HepG2 (cell line): ENCODE measurements around the gene LIPT2. TPM values are rescaled to one million over a fixed set of nuclear protein-coding genes. Genes with fewer than 3 reads are reported as not detected.

Source experiments
- ATAC-seq: fragments of 200-7000 bp; cut with Tn5 transposase; 3 replicates; pipeline ENCODE4 v1.9.1; 2020; ENCODE audit warnings: mild to moderate bottlenecking, moderate library complexity
- BruUV-seq: library from RNA; stranded (reverse); fragments of 400-500 nt; replicated peaks from 2 replicates; lab custom pipeline; 2021; lab: Mats Ljungman, UMichigan
- CTCF ChIA-PET: fragments of 300-600 bp; formaldehyde crosslinking; extraction: SDS; loops from one replicate; lab custom pipeline; 2021; ENCODE audit warnings: low total read pairs, inconsistent platforms, low intra/inter-chr PET ratio; lab: Yijun Ruan, JAX
- POLR2A ChIA-PET: fragments of 350-600 bp; sonication (Branson Sonifier 250); formaldehyde crosslinking; loops from one replicate; lab custom pipeline; 2020; ENCODE audit warnings: antibody characterized with exemption, inconsistent platforms; lab: Yijun Ruan, JAX
- DNase-seq: peaks from one replicate; pipeline ENCODE4 v3.0.0-alpha.2; 2015; ENCODE audit warnings: low spot score
- FAIRE-seq: peaks from 3 replicates; lab custom pipeline; 2011; peaks lifted over from hg19 to GRCh38; lab: Jason Lieb, UNC
- H2AFZ ChIP-seq: one replicate; pipeline ENCODE4 v1.6.1; 2011; ENCODE audit warnings: low read length, inconsistent platforms
- H3K27ac ChIP-seq: fragments of 300-600 bp; 3 replicates; pipeline ENCODE4 v1.8.0; 2011; ENCODE audit warnings: mixed run types, mild to moderate bottlenecking, mixed read lengths, low read length, inconsistent platforms; ENCODE audit not compliant: insufficient read depth; ENCODE audit errors: extremely low read length
- H3K27me3 ChIP-seq, 2 experiments: fragments of 200-600 bp in 1 of 2; 2 replicates in 1 of 2; 3 replicates in 1 of 2; pipeline versions ENCODE4 v1.6.0 to v1.8.0; 2011; ENCODE audit warnings: low read length in 2 of 2, mild to moderate bottlenecking in 2 of 2, moderate library complexity in 2 of 2, inconsistent platforms in 1 of 2; ENCODE audit not compliant: insufficient read depth in 2 of 2, control insufficient read depth in 1 of 2
- H3K36me3 ChIP-seq, 2 experiments: fragments of 200-600 bp in 1 of 2; replicated peaks in 1 of 2; 2 replicates in 1 of 2; 3 replicates in 1 of 2; pipeline versions ENCODE4 v1.5.1 to v1.8.0; 2011; ENCODE audit warnings: low read length in 2 of 2, inconsistent platforms in 1 of 2; ENCODE audit not compliant: insufficient read depth in 2 of 2, control insufficient read depth in 1 of 2
- H3K4me1 ChIP-seq: 2 replicates; pipeline ENCODE4 v1.5.1; 2012; ENCODE audit warnings: low read length, inconsistent platforms; ENCODE audit not compliant: insufficient read depth
- H3K4me2 ChIP-seq: 2 replicates; pipeline ENCODE4 v1.6.0; 2011; ENCODE audit warnings: low read depth, low read length, inconsistent platforms
- H3K4me3 ChIP-seq, 3 experiments: fragments of 200-600 bp in 1 of 3; sonication (generic), shearing (Covaris generic) in 1 of 3; replicated peaks in 1 of 3; 2 replicates each; pipeline ENCODE4 v1.5.1; 2011 to 2016; ENCODE audit warnings: low read length in 3 of 3, inconsistent platforms in 2 of 3, low read depth in 2 of 3, mild to moderate bottlenecking in 2 of 3, control low read depth in 1 of 3, mixed read lengths in 1 of 3; ENCODE audit not compliant: insufficient read depth in 1 of 3
- H3K79me2 ChIP-seq: one replicate; pipeline ENCODE4 v1.6.1; 2011; ENCODE audit warnings: low read length, inconsistent platforms; ENCODE audit not compliant: insufficient read depth
- H3K9ac ChIP-seq: 2 replicates; pipeline ENCODE4 v1.6.0; 2011; ENCODE audit warnings: mild to moderate bottlenecking, low read depth, low read length, inconsistent platforms; ENCODE audit not compliant: insufficient read depth
- H3K9me3 ChIP-seq: 2 replicates; pipeline ENCODE4 v1.5.1; 2012; ENCODE audit warnings: mild to moderate bottlenecking, low read length
- H4K20me1 ChIP-seq: 2 replicates; pipeline ENCODE4 v1.6.0; 2011; ENCODE audit warnings: inconsistent platforms, mild to moderate bottlenecking, low read length, moderate library complexity; ENCODE audit not compliant: insufficient read depth
- MEF2D ChIP-seq: sonication (generic); formaldehyde crosslinking; IDR thresholded peaks from 2 replicates; pipeline ENCODE4 v1.5.1; 2020; ENCODE audit warnings: mild to moderate bottlenecking, missing genetic modification reagents
- SMC3 ChIP-seq: IDR thresholded peaks from 2 replicates; pipeline ENCODE4 v1.6.1; 2011; ENCODE audit warnings: low read length, improper control_type of control experiment
- STAG1 ChIP-seq: sonication (generic); formaldehyde crosslinking; IDR thresholded peaks from 2 replicates; pipeline ENCODE4 v1.4.0; 2020; ENCODE audit warnings: missing genetic modification reagents
- ZNF335 ChIP-seq: sonication (generic); formaldehyde crosslinking; IDR thresholded peaks from 2 replicates; pipeline ENCODE4 v1.4.0; 2020; ENCODE audit warnings: missing genetic modification reagents
- ZNF629 ChIP-seq: sonication (generic); formaldehyde crosslinking; conservative IDR thresholded peaks from 2 replicates; pipeline ENCODE4 v1.5.0; 2020; ENCODE audit warnings: missing genetic modification reagents
- WGBS: methylation state at CpG from one replicate; pipeline ENCODE4 v1.1.6; 2017; ENCODE audit warnings: low lambda C conversion rate; 5-methylcytosine and 5-hydroxymethylcytosine counted together
- in situ Hi-C: cut with HindIII; loops from 2 replicates; pipeline ENCODE4 v1.10.0; 2017; ENCODE audit warnings: low pct_unique_long_range_greater_than_20kb; ENCODE audit not compliant: extremely low pct_ligation_motif_present
- intact Hi-C: fragments of 100-400 bp; cut with micrococcal nuclease; formaldehyde crosslinking; loops from one replicate; pipeline ENCODE4 v1.10.0; 2022; ENCODE audit not compliant: unreplicated experiment
- polyA plus RNA-seq, 8 experiments: library from polyadenylated mRNA; depleted of rRNA in 3 of 8; stranded (reverse) in 7 of 8; unstranded in 1 of 8; fragments of >200 nt; fragmentation: Illumina TruSeq in 4 of 8; extraction: Trizol in 4 of 8; gene quantifications; 2 replicates each; pipeline versions ENCODE4 v1.2.1 to v1.2.3, GENCODE V29; 2011 to 2016; ENCODE audit warnings: low read depth in 4 of 8, missing spikeins in 1 of 8, mixed read lengths in 1 of 8; ENCODE audit not compliant: insufficient read depth in 1 of 8
- total RNA-seq, 5 experiments: library from RNA; depleted of rRNA; stranded (reverse); fragments of >200 nt; fragmentation: Illumina TruSeq; extraction: Trizol; gene quantifications; 2 replicates each; pipeline ENCODE4 v1.2.3, GENCODE V29; 2016; ENCODE audit warnings: low read depth in 1 of 5
- TF ChIP-seq, protein P1 (sequence below): sonication (generic); formaldehyde crosslinking; IDR thresholded peaks from 2 replicates; pipeline ENCODE4 v1.5.0; 2020; ENCODE audit warnings: mild to moderate bottlenecking, missing genetic modification reagents, moderate library complexity

Gene LIPT2
- total and polyA plus RNA-seq, 2 of the 13 experiments (the other 11 are each of a cell fraction or from before 2014, with no cell fraction given) = 3.0 to 5.6 TPM

DNA sequence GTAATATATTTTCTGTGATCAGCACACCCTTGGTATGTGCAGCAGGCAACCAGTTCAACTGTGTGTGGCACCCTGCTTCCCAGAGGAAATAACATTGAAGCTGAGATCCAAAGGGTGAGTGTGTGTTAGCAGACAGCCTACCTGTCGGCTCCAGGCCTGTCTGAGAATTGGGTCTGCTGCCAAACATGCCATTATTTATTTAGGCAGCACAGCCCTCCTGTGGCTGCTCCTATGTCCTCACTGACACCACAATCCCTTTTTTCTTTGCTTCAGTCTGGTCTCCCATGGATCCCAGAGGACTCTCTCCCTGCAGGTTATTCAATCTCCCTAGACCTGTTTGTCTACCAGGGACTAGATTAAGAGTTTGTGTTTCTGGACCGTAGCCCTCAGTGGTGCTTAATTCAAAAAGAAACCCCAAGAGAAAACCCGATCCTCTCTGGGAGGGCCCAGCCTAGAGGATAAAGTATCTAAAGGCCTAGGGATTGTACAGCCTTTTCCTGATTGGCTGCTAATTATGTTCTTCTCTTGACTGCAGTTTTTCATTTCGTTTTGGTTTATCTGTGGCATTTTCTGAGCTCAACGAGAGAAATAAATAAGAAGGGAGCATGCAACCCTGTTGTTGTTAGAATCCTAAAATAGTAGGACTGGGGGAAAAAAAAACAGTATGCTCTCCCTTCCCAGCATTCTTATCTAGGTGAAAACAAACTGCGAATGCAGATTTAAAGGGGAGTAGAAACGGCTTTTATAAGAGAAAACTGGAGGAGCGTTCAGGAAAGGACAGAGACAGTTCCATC lies 50.3 kb downstream of the LIPT2 start:
- H3K79me2 ChIP-seq = no peaks in the 10 kb centered on the region
- FAIRE-seq (peak; percentile 21), DNase-seq (peak; percentile 56), ATAC-seq (peak; percentile 87)
- H3K27ac ChIP-seq = no peak overlapping the region
- no peak overlapping the region for H3K9ac ChIP-seq
- intact Hi-C loops = no loop called here
- no peaks in the 10 kb centered on the region for H4K20me1 ChIP-seq
- no peaks in the 10 kb centered on the region for H3K36me3 ChIP-seq
- H3K4me3 ChIP-seq = no peak overlapping the region; a peak in 1 of 6 replicates
- WGBS = 26% methylated on average over 8 of the region's 8 CpGs
- H3K9me3 ChIP-seq = no peaks in the 10 kb centered on the region
- H3K4me1 ChIP-seq = peaks cover 19% of the 10 kb centered on the region; the same call in 1 of the 2 replicates
- in situ Hi-C loops = loop anchor here (10.0 kb wide), 1 partner anchor 48 kb away; the partner anchor contains the start of gene PGM2L1
- ChIA-PET POLR2A (no interaction called here), CTCF (no interaction called here)
- H3K4me2 ChIP-seq = peak overlapping the region; percentile 16; the same call in 1 of the 2 replicates
- H2AFZ ChIP-seq = no peak overlapping the region
- TF ChIP-seq, protein P1, sequence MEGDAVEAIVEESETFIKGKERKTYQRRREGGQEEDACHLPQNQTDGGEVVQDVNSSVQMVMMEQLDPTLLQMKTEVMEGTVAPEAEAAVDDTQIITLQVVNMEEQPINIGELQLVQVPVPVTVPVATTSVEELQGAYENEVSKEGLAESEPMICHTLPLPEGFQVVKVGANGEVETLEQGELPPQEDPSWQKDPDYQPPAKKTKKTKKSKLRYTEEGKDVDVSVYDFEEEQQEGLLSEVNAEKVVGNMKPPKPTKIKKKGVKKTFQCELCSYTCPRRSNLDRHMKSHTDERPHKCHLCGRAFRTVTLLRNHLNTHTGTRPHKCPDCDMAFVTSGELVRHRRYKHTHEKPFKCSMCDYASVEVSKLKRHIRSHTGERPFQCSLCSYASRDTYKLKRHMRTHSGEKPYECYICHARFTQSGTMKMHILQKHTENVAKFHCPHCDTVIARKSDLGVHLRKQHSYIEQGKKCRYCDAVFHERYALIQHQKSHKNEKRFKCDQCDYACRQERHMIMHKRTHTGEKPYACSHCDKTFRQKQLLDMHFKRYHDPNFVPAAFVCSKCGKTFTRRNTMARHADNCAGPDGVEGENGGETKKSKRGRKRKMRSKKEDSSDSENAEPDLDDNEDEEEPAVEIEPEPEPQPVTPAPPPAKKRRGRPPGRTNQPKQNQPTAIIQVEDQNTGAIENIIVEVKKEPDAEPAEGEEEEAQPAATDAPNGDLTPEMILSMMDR (CRISPR knock-in tag) = peak; percentile 58
- TF ChIP-seq ZNF335 = no peak
- TF ChIP-seq MEF2D (CRISPR knock-in tag) = no peak
- TF ChIP-seq STAG1 = peak; percentile 41
- peak; percentile 62 for TF ChIP-seq ZNF629 (CRISPR knock-in tag)
- peak; percentile 23; the same call in 1 of the 2 replicates for TF ChIP-seq SMC3
- H3K27me3 ChIP-seq = peaks cover 0 to 4% of the 10 kb centered on the region in 2 experiments; a peak in 2 of 5 replicates
- BruUV-seq = no TSS peak
